Skin epidermis (tissue), 12 donors: ENCODE data around the gene NTRK3.
A peak's percentile ranks its signal among the peaks of the same experiment; 100 is the strongest.

Experiments
- H3K27ac ChIP-seq, 21 experiments: fragments of 200-600 bp; sonication (generic) in 11 of 21; one replicate each; pipeline ENCODE4 v1.5.0; 2020; ENCODE audit warnings: mild to moderate bottlenecking in 3 of 21, inconsistent platforms in 2 of 21, moderate library complexity in 2 of 21
- H3K4me3 ChIP-seq, 7 experiments: fragments of 200-600 bp; sonication (generic) in 2 of 7; one replicate each; pipeline ENCODE4 v1.5.0; 2020; ENCODE audit warnings: inconsistent platforms in 2 of 7, mild to moderate bottlenecking in 2 of 7, moderate library complexity in 1 of 7

NTRK3 gene

GRCh38 chr15:87971076-87971475 lies 285.5 kb downstream of the NTRK3 start:
- no peak overlapping the region for H3K27ac ChIP-seq
- H3K4me3 ChIP-seq: no peak overlapping the region

- no peak overlapping the region for H3K27ac ChIP-seq
- H3K4me3 ChIP-seq: no peak overlapping the region
These were observed 288.6 kb downstream of the NTRK3 start for GRCh38 chr15:87967951-87968350.

- Histone ChIP-seq H3K27ac (no peak overlapping the region), H3K4me3 (no peak overlapping the region)
These were observed 291.2 kb downstream of the NTRK3 start for GRCh38 chr15:87965304-87965703.

- Histone ChIP-seq H3K27ac (no peak overlapping the region), H3K4me3 (no peak overlapping the region)
These were observed 294.1 kb downstream of the NTRK3 start for GRCh38 chr15:87962428-87962827.

- H3K27ac ChIP-seq: no peak overlapping the region
- H3K4me3 ChIP-seq: no peak overlapping the region
These were observed 294.6 kb downstream of the NTRK3 start for GRCh38 chr15:87961851-87962420.

GRCh38 chr15:87959662-87960061 lies 296.9 kb downstream of the NTRK3 start:
- Histone ChIP-seq H3K27ac (no peak overlapping the region), H3K4me3 (no peak overlapping the region)

GRCh38 chr15:87959080-87959479 lies 297.5 kb downstream of the NTRK3 start:
- Histone ChIP-seq H3K4me3 (no peak overlapping the region), H3K27ac (no peak overlapping the region)

- no peak overlapping the region for H3K27ac ChIP-seq
- H3K4me3 ChIP-seq: no peak overlapping the region
These were observed 301.1 kb downstream of the NTRK3 start for GRCh38 chr15:87955284-87955909.

- H3K4me3 ChIP-seq: no peak overlapping the region
- no peak overlapping the region for H3K27ac ChIP-seq
These were observed 301.7 kb downstream of the NTRK3 start for GRCh38 chr15:87954793-87955192.

- no peak overlapping the region for H3K4me3 ChIP-seq
- H3K27ac ChIP-seq: no peak overlapping the region
These were observed 303.7 kb downstream of the NTRK3 start for GRCh38 chr15:87952736-87953287.

- H3K4me3 ChIP-seq: no peak overlapping the region
- H3K27ac ChIP-seq: peak overlapping the region in 3 of 21 experiments; percentile 2 to 61 (median 4)
These were observed 306.8 kb downstream of the NTRK3 start for GRCh38 chr15:87949575-87950223.

- H3K27ac ChIP-seq: peak overlapping the region in 4 of 21 experiments; percentile 2 to 61 (median 32)
These were observed 307.4 kb downstream of the NTRK3 start for GRCh38 chr15:87949151-87949574.

GRCh38 chr15:87947560-87947959 lies 309.0 kb downstream of the NTRK3 start:
- H3K4me3 ChIP-seq: no peak overlapping the region
- no peak overlapping the region for H3K27ac ChIP-seq

More at GRCh38 chr15:87949151-87949574, 307.4 kb downstream of the NTRK3 start:
- no peak overlapping the region for H3K4me3 ChIP-seq

- Histone ChIP-seq H3K4me3 (no peak overlapping the region), H3K27ac (no peak overlapping the region)
These were observed 311.3 kb downstream of the NTRK3 start for GRCh38 chr15:87945246-87945645.

GRCh38 chr15:87944691-87945090 lies 311.8 kb downstream of the NTRK3 start:
- no peak overlapping the region for H3K27ac ChIP-seq
- H3K4me3 ChIP-seq: no peak overlapping the region

- Histone ChIP-seq H3K4me3 (no peak overlapping the region), H3K27ac (no peak overlapping the region)
These were observed 312.5 kb downstream of the NTRK3 start for GRCh38 chr15:87944050-87944449.

- no peak overlapping the region for H3K4me3 ChIP-seq
- H3K27ac ChIP-seq: no peak overlapping the region
These were observed 312.9 kb downstream of the NTRK3 start for GRCh38 chr15:87943626-87944025.

- no peak overlapping the region for H3K4me3 ChIP-seq
- no peak overlapping the region for H3K27ac ChIP-seq
These were observed 314.2 kb downstream of the NTRK3 start for GRCh38 chr15:87942316-87942715.

GRCh38 chr15:87941606-87942005 lies 314.9 kb downstream of the NTRK3 start:
- no peak overlapping the region for H3K27ac ChIP-seq
- H3K4me3 ChIP-seq: no peak overlapping the region

GRCh38 chr15:87940768-87941167 lies 315.8 kb downstream of the NTRK3 start:
- Histone ChIP-seq H3K27ac (no peak overlapping the region), H3K4me3 (no peak overlapping the region)

- no peak overlapping the region for H3K4me3 ChIP-seq
- no peak overlapping the region for H3K27ac ChIP-seq
These were observed 316.6 kb downstream of the NTRK3 start for GRCh38 chr15:87939848-87940457.
